COR-L47 (cell line): Measurements from ENCODE around the gene HEBP2.

Experiments used
- DNase-seq: peaks from one replicate; lab custom pipeline; 2025; lab: John Stamatoyannopoulos, UW

The HEBP2 gene

DNA sequence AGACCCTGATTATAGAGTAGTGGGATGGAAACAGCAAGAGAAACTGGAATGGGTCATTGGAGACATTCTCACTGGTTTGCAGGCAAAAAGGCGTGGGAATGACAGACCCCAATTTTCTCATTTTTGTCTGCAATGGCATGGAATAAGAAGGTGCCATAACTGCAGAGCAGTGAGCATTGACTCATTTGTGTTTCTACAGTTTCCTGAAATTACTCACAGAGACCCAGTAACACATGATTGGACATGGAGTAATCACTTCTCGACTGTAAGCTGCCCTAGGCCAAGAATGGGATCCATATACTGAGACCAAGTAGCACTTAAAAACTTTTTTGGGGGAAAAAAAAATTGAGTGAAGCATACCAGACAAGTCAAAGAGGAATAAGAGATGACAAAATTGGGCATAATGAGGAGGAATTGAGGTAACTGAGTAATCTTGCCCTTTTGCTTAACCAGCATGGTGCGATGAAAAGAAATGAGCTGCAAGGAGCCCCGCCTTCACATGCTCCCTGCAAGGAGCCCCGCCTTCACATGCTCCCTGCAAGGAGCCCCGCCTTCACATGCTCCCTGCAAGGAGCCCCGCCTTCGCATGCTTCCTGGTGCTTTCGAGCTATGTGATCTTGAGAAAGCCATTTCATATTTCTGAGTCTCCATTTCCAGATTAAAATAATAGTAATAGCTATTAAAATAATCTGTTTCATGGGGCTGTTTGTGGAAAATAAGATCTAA lies 51.1 kb downstream of the HEBP2 start:
- DNase-seq, result peak; percentile 38

DNA sequence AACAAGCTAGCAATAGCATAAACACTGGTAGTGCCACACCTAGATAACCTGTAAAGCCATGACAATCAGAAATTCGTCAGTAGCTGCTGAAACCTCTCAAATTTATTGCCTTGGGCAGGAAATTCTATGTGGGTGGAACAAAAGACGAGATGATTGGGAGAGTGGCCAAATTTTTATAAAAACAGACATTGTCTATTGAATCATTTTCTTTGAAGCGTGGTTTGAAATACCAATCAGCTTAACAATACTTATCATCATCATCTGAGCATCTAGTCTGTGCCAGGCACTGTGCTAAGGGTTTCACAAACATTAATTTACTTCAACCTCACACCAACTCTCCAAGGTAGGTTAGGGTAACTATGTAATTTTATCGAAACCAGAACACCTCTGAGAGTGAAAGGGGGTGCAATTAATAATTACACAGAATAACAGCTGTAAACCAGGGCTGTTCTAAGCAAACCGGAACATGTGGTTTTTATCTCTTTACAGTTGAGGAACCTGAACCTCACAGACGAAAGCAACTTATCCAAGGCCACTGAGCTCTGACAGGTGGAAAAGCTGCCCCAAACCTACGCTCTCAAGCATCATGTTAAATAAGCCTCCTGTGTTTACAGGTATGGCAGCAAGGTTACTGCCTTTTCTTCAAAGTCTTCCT lies 51.9 kb downstream of the HEBP2 start:
- peak; percentile 54 for DNase-seq

DNA sequence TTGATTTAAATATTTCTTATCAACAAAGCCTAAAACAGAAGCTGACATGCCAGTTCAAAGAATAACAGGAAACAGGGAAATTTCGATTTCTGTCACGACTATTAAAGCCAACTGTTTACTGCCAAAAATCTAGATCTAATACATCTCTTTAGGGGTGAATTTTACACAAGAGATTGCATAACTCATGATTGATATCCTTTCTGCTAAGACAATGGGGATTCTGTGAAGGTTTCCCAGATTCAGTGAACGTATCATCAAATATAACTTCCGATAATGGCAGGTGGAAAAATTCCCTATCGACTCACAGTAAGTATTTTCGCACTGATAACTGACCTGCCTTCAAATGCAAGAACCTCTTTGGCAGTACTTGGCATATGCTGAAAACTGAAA lies 52.4 kb downstream of the HEBP2 start:
- no peak for DNase-seq

- DNase-seq, result no peak
Measured at GRCh38 chr6:138461647-138462046, 57.6 kb downstream of the HEBP2 start.

- DNase-seq, result no peak
Measured at GRCh38 chr6:138464085-138464484, 60.1 kb downstream of the HEBP2 start.

- no peak for DNase-seq
Measured at GRCh38 chr6:138465007-138465645, 61.1 kb downstream of the HEBP2 start.

DNA sequence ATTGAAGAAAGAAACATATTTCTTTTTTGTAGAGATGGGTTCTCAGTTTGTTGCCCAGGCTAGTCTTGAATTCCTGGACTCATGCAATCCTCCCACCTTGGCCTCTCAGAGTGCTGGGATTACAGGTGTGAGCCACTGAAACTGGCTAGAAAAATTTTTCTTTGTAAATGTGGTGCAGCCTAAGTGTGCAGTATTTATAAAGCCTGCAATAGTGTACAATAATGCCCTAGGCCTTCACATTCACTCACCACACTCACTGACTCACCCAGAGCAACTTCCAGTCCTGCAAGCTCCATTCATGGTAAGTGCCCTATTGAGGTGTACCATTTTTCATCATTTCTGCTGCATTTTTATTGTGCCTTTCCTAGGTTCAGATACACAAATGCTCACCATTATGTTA lies 63.9 kb downstream of the HEBP2 start:
- no peak for DNase-seq

GRCh38 chr6:138468320-138469015 lies 64.4 kb downstream of the HEBP2 start:
- no peak for DNase-seq
